ENCODE results near the gene IFI44.

DNA sequence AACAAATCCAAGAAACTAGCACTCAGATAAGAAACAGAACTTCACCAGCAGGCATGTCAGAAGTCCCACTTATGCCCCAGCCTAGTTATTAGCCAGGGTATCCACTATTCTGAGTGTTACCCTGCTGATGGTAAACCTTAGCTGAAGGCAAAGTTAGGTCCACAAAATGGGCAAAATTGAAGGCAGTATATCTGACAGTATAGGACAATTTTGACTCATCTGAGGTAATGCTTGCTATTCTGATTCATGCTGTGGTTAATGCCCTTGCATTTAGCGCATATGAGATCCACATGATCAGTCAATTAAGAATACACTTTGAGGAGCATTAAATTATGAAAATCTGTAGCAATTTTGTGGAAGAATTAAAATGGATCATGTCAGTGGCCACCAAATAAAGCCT lies 15.1 kb downstream of the IFI44 start:
- TF ChIP-seq, protein P1, sequence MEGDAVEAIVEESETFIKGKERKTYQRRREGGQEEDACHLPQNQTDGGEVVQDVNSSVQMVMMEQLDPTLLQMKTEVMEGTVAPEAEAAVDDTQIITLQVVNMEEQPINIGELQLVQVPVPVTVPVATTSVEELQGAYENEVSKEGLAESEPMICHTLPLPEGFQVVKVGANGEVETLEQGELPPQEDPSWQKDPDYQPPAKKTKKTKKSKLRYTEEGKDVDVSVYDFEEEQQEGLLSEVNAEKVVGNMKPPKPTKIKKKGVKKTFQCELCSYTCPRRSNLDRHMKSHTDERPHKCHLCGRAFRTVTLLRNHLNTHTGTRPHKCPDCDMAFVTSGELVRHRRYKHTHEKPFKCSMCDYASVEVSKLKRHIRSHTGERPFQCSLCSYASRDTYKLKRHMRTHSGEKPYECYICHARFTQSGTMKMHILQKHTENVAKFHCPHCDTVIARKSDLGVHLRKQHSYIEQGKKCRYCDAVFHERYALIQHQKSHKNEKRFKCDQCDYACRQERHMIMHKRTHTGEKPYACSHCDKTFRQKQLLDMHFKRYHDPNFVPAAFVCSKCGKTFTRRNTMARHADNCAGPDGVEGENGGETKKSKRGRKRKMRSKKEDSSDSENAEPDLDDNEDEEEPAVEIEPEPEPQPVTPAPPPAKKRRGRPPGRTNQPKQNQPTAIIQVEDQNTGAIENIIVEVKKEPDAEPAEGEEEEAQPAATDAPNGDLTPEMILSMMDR (IDR thresholded peaks at IDR 0.05 in 2 of 3, conservative IDR thresholded peaks at IDR 0.05 in 1 of 3; ENCODE audit: control insufficient read depth in 2 of 3, extremely low read depth in 1 of 3, insufficient read depth in 1 of 3, low read depth in 3 of 3, low read length in 3 of 3), result no peak
- no peak for TF ChIP-seq IKZF1 (conservative IDR thresholded peaks at IDR 0.05)
- TF ChIP-seq SP1 (IDR thresholded peaks at IDR 0.05; ENCODE audit: low read depth, low read length), result no peak
- TF ChIP-seq EZH2 (IDR thresholded peaks at IDR 0.05; ENCODE audit: borderline replicate concordance, control insufficient read depth, low read depth, low read length), result no peak
- no peak for TF ChIP-seq STAT1 (conservative IDR thresholded peaks at IDR 0.05)
- TF ChIP-seq ATF3 (IDR thresholded peaks at IDR 0.05; ENCODE audit: borderline replicate concordance, extremely low read depth, low read depth, low read length), result no peak
- no peak for TF ChIP-seq EP300 (IDR thresholded peaks at IDR 0.05; ENCODE audit: borderline replicate concordance in 1 of 2, control insufficient read depth in 1 of 2, low read depth in 2 of 2, low read length in 2 of 2)
- TF ChIP-seq YY1 (IDR thresholded peaks at IDR 0.05; ENCODE audit: low read depth, low read length), result no peak
- no peak for TF ChIP-seq CHD1 (IDR thresholded peaks at IDR 0.05; ENCODE audit: low read depth, low read length)
- no peak for TF ChIP-seq TAF1 (IDR thresholded peaks at IDR 0.05; ENCODE audit: borderline replicate concordance, low read depth, low read length)
